Activated CD4-positive, CD25-positive, alpha-beta regulatory T cell treated with anti-CD3 and anti-CD28 coated beads, Interleukin-2, amount 50 U/mL, for 72 hours (primary cell): ENCODE results near the gene CIPC.

Source experiments
- DNase-seq: peaks from one replicate; pipeline ENCODE4 v3.0.0; 2021

CIPC gene

GRCh38 chr14:77158175-77158881, 60.3 kb downstream of the CIPC start:
- DNase-seq = no peak

- DNase-seq = no peak
Observed at GRCh38 chr14:77158882-77159255, 60.8 kb downstream of the CIPC start.

GRCh38 chr14:77161011-77161410, 63.0 kb downstream of the CIPC start:
- no peak for DNase-seq
